ENCODE results near the gene HSPB1.

Gene HSPB1

GRCh38 chr7:76261931-76262330 lies 40.5 kb upstream of the HSPB1 start:
- H3K9me2 ChIP-seq (replicated peaks; ENCODE audit: low read depth, low read length): no peaks in the 10 kb centered on the region
- H2AFZ ChIP-seq (ENCODE audit: low read length): no peak overlapping the region; the same call in 1 of the 2 replicates
- no peak overlapping the region for H3K9ac ChIP-seq (ENCODE audit: low read depth, low read length, poor library complexity, severe bottlenecking)
- H3K36me3 ChIP-seq (ENCODE audit: insufficient read depth, low read length): no peaks in the 10 kb centered on the region
- no peaks in the 10 kb centered on the region for H3K27me3 ChIP-seq (ENCODE audit: insufficient read depth, low read length, poor library complexity, severe bottlenecking)
- H4K20me1 ChIP-seq (ENCODE audit: insufficient read depth, low read length, poor library complexity, severe bottlenecking): no peaks in the 10 kb centered on the region
- H3K4me3 ChIP-seq (ENCODE audit: low read length, poor library complexity, severe bottlenecking): no peak overlapping the region
- H3K9me3 ChIP-seq (ENCODE audit: insufficient read depth, low read depth, low read length): no peaks in the 10 kb centered on the region
- no peaks in the 10 kb centered on the region for H3K4me1 ChIP-seq (ENCODE audit: insufficient read depth, low read length, poor library complexity, severe bottlenecking)
- H3K79me2 ChIP-seq (ENCODE audit: insufficient read depth, low read length): no peaks in the 10 kb centered on the region
- no peaks in the 10 kb centered on the region for H3F3A ChIP-seq (ENCODE audit: low read depth)
- TF ChIP-seq EZH2phosphoT487 (IDR thresholded peaks at IDR 0.05; ENCODE audit: borderline replicate concordance) (no peak), CTCF (conservative IDR thresholded peaks at IDR 0.05; ENCODE audit: low read length) (no peak)
- no peak overlapping the region for H3K4me2 ChIP-seq (ENCODE audit: low read depth, low read length, poor library complexity, severe bottlenecking)

GRCh38 chr7:76262683-76263402 lies 39.6 kb upstream of the HSPB1 start:
- no peak overlapping the region for H3K9ac ChIP-seq (ENCODE audit: low read depth, low read length, poor library complexity, severe bottlenecking)
- no peaks in the 10 kb centered on the region for H3K79me2 ChIP-seq (ENCODE audit: insufficient read depth, low read length)
- no peaks in the 10 kb centered on the region for H3F3A ChIP-seq (ENCODE audit: low read depth)
- H2AFZ ChIP-seq (ENCODE audit: low read length): no peak overlapping the region
- H3K9me3 ChIP-seq (ENCODE audit: insufficient read depth, low read depth, low read length): no peaks in the 10 kb centered on the region
- no peaks in the 10 kb centered on the region for H4K20me1 ChIP-seq (ENCODE audit: insufficient read depth, low read length, poor library complexity, severe bottlenecking)
- H3K36me3 ChIP-seq (ENCODE audit: insufficient read depth, low read length): no peaks in the 10 kb centered on the region
- no peaks in the 10 kb centered on the region for H3K4me1 ChIP-seq (ENCODE audit: insufficient read depth, low read length, poor library complexity, severe bottlenecking)
- no peaks in the 10 kb centered on the region for H3K27me3 ChIP-seq (ENCODE audit: insufficient read depth, low read length, poor library complexity, severe bottlenecking)
- no peak overlapping the region for H3K4me3 ChIP-seq (ENCODE audit: low read length, poor library complexity, severe bottlenecking)
- peak; percentile 87 for TF ChIP-seq CTCF (conservative IDR thresholded peaks at IDR 0.05; ENCODE audit: low read length)
- TF ChIP-seq EZH2phosphoT487 (IDR thresholded peaks at IDR 0.05; ENCODE audit: borderline replicate concordance): no peak
- no peak overlapping the region for H3K4me2 ChIP-seq (ENCODE audit: low read depth, low read length, poor library complexity, severe bottlenecking)
- no peaks in the 10 kb centered on the region for H3K9me2 ChIP-seq (replicated peaks; ENCODE audit: low read depth, low read length)

GRCh38 chr7:76265299-76265698 lies 37.2 kb upstream of the HSPB1 start:
- Histone ChIP-seq H3K9me2 (replicated peaks; ENCODE audit: low read depth, low read length) (no peaks in the 10 kb centered on the region), H3K4me1 (ENCODE audit: insufficient read depth, low read length, poor library complexity, severe bottlenecking) (no peaks in the 10 kb centered on the region), H3K9me3 (ENCODE audit: insufficient read depth, low read depth, low read length) (no peaks in the 10 kb centered on the region), H3K79me2 (ENCODE audit: insufficient read depth, low read length) (no peaks in the 10 kb centered on the region), H3F3A (ENCODE audit: low read depth) (no peaks in the 10 kb centered on the region), H3K4me2 (ENCODE audit: low read depth, low read length, poor library complexity, severe bottlenecking) (no peak overlapping the region), H3K27me3 (ENCODE audit: insufficient read depth, low read length, poor library complexity, severe bottlenecking) (no peaks in the 10 kb centered on the region), H2AFZ (ENCODE audit: low read length) (no peak overlapping the region), H3K9ac (ENCODE audit: low read depth, low read length, poor library complexity, severe bottlenecking) (no peak overlapping the region), H3K4me3 (ENCODE audit: low read length, poor library complexity, severe bottlenecking) (no peak overlapping the region), H3K36me3 (ENCODE audit: insufficient read depth, low read length) (no peaks in the 10 kb centered on the region), H4K20me1 (ENCODE audit: insufficient read depth, low read length, poor library complexity, severe bottlenecking) (no peaks in the 10 kb centered on the region)
- TF ChIP-seq EZH2phosphoT487 (IDR thresholded peaks at IDR 0.05; ENCODE audit: borderline replicate concordance) (no peak), CTCF (conservative IDR thresholded peaks at IDR 0.05; ENCODE audit: low read length) (no peak)

Data from Loucy (cell line).